Measurements from ENCODE around the gene LRIT1. TPM values are rescaled to one million over a fixed set of nuclear protein-coding genes. Genes with fewer than 3 reads are reported as not detected.

Gene LRIT1
- total and polyA plus RNA-seq, 2 donors (not counting 3 experiments of a cell fraction or from before 2014, with no cell fraction given): not detected

DNA sequence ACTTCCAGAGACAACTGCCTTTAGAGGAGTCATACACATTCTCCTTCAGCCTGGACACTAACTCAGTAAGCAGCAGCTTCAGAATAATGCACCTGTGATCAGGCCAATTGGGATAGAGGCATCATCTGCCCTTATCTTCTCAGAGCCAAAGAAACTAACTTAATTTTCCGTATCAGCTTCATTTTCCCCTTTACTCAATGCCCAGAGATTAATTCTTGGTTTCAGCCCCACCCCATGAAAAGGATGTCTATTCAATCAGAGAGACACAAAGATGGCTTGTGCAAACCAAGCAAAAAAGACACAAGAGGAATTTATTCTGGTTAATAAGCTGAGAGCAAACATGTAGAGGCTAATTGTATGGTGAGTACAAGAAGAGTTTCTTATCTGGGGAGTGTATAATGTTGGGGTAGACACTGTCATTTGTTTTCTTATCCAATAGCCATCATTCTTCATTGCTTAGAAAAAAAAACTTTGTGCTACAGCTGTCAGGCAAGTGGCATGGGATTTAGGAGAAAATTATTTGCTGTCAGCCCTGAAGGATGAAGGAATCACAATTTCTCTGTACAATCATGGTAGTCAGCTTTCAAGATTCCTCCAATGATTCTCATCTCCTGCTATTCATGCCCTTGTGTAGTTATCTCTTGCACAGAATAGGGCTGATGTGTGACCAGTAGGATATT, 48.3 kb upstream of the LRIT1 start:
- no peak for TF ChIP-seq MAX (IDR thresholded peaks at IDR 0.05; ENCODE audit: insufficient read depth, insufficient read length)
- TF ChIP-seq EZH2 (IDR thresholded peaks at IDR 0.05; ENCODE audit: borderline replicate concordance, low read depth, low read length, severe bottlenecking): no peak
- no peak for TF ChIP-seq MYC (IDR thresholded peaks at IDR 0.05; ENCODE audit: low read depth, low read length)
- TF ChIP-seq FOS (IDR thresholded peaks at IDR 0.05; ENCODE audit: borderline replicate concordance, insufficient read depth, low read length): no peak
- no peak for TF ChIP-seq POLR2A (IDR thresholded peaks at IDR 0.05; ENCODE audit: low read depth, low read length)
- TF ChIP-seq, protein P1, sequence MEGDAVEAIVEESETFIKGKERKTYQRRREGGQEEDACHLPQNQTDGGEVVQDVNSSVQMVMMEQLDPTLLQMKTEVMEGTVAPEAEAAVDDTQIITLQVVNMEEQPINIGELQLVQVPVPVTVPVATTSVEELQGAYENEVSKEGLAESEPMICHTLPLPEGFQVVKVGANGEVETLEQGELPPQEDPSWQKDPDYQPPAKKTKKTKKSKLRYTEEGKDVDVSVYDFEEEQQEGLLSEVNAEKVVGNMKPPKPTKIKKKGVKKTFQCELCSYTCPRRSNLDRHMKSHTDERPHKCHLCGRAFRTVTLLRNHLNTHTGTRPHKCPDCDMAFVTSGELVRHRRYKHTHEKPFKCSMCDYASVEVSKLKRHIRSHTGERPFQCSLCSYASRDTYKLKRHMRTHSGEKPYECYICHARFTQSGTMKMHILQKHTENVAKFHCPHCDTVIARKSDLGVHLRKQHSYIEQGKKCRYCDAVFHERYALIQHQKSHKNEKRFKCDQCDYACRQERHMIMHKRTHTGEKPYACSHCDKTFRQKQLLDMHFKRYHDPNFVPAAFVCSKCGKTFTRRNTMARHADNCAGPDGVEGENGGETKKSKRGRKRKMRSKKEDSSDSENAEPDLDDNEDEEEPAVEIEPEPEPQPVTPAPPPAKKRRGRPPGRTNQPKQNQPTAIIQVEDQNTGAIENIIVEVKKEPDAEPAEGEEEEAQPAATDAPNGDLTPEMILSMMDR (IDR thresholded peaks at IDR 0.05; ENCODE audit: extremely low read depth in 1 of 2, insufficient read depth in 1 of 2, low read depth in 1 of 2, low read length in 2 of 2): no peak
- no peak for TF ChIP-seq JUN (IDR thresholded peaks at IDR 0.05; ENCODE audit: borderline replicate concordance, insufficient read depth, insufficient read length, low read depth)
- TF ChIP-seq GATA2 (IDR thresholded peaks at IDR 0.05; ENCODE audit: insufficient read depth, insufficient read length, low read depth, low read length): no peak
- no peak for TF ChIP-seq POLR2AphosphoS5 (IDR thresholded peaks at IDR 0.05; ENCODE audit: insufficient read depth, low read depth, low read length)
- intact Hi-C loops (cut with micrococcal nuclease) (no loop called here), dilution Hi-C loops (cut with MboI; ENCODE audit: extremely low pct_ligation_motif_present, low sequenced_read_pairs) (no loop called here)
- Histone ChIP-seq H3K36me3 (ENCODE audit: control insufficient read depth in 2 of 2, extremely low read depth in 1 of 2, insufficient read depth in 2 of 2, low read length in 2 of 2) (no peaks in the 10 kb centered on the region), H4K20me1 (replicated peaks; ENCODE audit: control insufficient read depth, extremely low read depth, insufficient read depth, low read length) (no peaks in the 10 kb centered on the region), H3K27ac (ENCODE audit: insufficient read depth, low read depth, low read length) (no peak overlapping the region), H3K9me3 (replicated peaks; ENCODE audit: control insufficient read depth, insufficient read depth, low read length) (no peaks in the 10 kb centered on the region), H3K27me3 (ENCODE audit: control insufficient read depth in 2 of 2, insufficient read depth in 2 of 2, low read length in 2 of 2) (peaks cover 8 to 19% of the 10 kb centered on the region in 2 experiments), H3K4me1 (ENCODE audit: control insufficient read depth, extremely low read depth, insufficient read depth, low read length) (no peaks in the 10 kb centered on the region), H3K4me3 (replicated peaks in 1 of 3; ENCODE audit: insufficient read depth in 1 of 3, low read depth in 1 of 3, low read length in 3 of 3) (no peak overlapping the region), H2AFZ (ENCODE audit: low read depth, low read length) (no peak overlapping the region), H3K9me1 (replicated peaks; ENCODE audit: control insufficient read depth, extremely low read depth, insufficient read depth, low read length) (no peaks in the 10 kb centered on the region), H3K4me2 (ENCODE audit: insufficient read depth, low read length) (no peak overlapping the region), H3K79me2 (ENCODE audit: control insufficient read depth, insufficient read depth, low read length) (no peaks in the 10 kb centered on the region), H3K9ac (replicated peaks; ENCODE audit: extremely low read depth, insufficient read depth, low read length) (no peak overlapping the region)
- ChIA-PET CTCF (interaction anchor here (3.4 kb wide), 1 partner anchor 22 kb away, joined by 15 read pairs; no protein-coding TSS in a partner anchor), POLR2A (no interaction called here)
- FAIRE-seq (no peak), DNase-seq (ENCODE audit: low read depth, low spot score) (no peak)
- no TSS peak for BruUV-seq (replicated peaks)
